Upper lobe of left lung (tissue), 4 donors: ENCODE data around the gene U2AF2.

ENCODE experiments used
- CTCF ChIP-seq, 6 experiments: fragments of 450-650 bp in 4 of 6; fragments of 200-600 bp in 2 of 6; sonication (generic) in 2 of 6; IDR thresholded peaks; one replicate each; pipeline ENCODE4 v1.5.1; 2016 to 2019; ENCODE audit warnings: antibody characterized with exemption in 6 of 6
- POLR2A ChIP-seq, 4 donors: fragments of 450-650 bp; IDR thresholded peaks; one replicate each; pipeline ENCODE4 v1.5.1; 2016 to 2017; ENCODE audit warnings: antibody characterized with exemption in 4 of 4, mild to moderate bottlenecking in 2 of 4

GRCh38 chr19:55650602-55651230 is 4.1 kb upstream of the U2AF2 start:
- TF ChIP-seq CTCF (IDR thresholded peaks at IDR 0.05) (no peak), POLR2A (IDR thresholded peaks at IDR 0.05) (no peak)
